ENCODE measurements around the gene ECM1. TPM values are rescaled to one million over a fixed set of nuclear protein-coding genes. Genes with fewer than 3 reads are reported as not detected.

The ECM1 gene
- total RNA-seq, 1 donor, result 30.0 TPM

GRCh38 chr1:150529017-150529416 is 21.1 kb downstream of the ECM1 start:
- Histone ChIP-seq H4K20me1 (ENCODE audit: insufficient read depth, low read length) (no peaks in the 10 kb centered on the region), H3K4me2 (ENCODE audit: insufficient read depth, low read length) (peak overlapping the region; percentile 65), H3K4me3 (ENCODE audit: insufficient read depth, low read length) (no peak overlapping the region), H3K4me1 (ENCODE audit: insufficient read depth, low read length) (peaks cover 32% of the 10 kb centered on the region), H3K36me3 (ENCODE audit: insufficient read depth, low read length) (no peaks in the 10 kb centered on the region), H3K9me3 (ENCODE audit: low read depth, low read length) (no peaks in the 10 kb centered on the region), H3K27me3 (ENCODE audit: insufficient read depth, low read length) (no peaks in the 10 kb centered on the region), H3K27ac (ENCODE audit: low read depth, low read length) (peak overlapping the region; percentile 83), H2AFZ (ENCODE audit: low read length) (peak overlapping the region; percentile 36), H3K79me2 (ENCODE audit: insufficient read depth, low read length) (no peaks in the 10 kb centered on the region)
- no peak for TF ChIP-seq CTCF (IDR thresholded peaks at IDR 0.05; ENCODE audit: extremely low read depth, low read depth, low read length)
- no peak for DNase-seq (ENCODE audit: insufficient read length, low spot score, missing footprints)

GRCh38 chr1:150530491-150531159 is 22.7 kb downstream of the ECM1 start:
- no peaks in the 10 kb centered on the region for H3K79me2 ChIP-seq (ENCODE audit: insufficient read depth, low read length)
- no peaks in the 10 kb centered on the region for H3K27me3 ChIP-seq (ENCODE audit: insufficient read depth, low read length)
- no peak for TF ChIP-seq CTCF (IDR thresholded peaks at IDR 0.05; ENCODE audit: extremely low read depth, low read depth, low read length)
- no peak for DNase-seq (ENCODE audit: insufficient read length, low spot score, missing footprints)
- no peaks in the 10 kb centered on the region for H3K36me3 ChIP-seq (ENCODE audit: insufficient read depth, low read length)
- no peak overlapping the region for H2AFZ ChIP-seq (ENCODE audit: low read length)
- no peaks in the 10 kb centered on the region for H4K20me1 ChIP-seq (ENCODE audit: insufficient read depth, low read length)
- H3K4me1 ChIP-seq (ENCODE audit: insufficient read depth, low read length), result peaks cover 36% of the 10 kb centered on the region
- no peaks in the 10 kb centered on the region for H3K9me3 ChIP-seq (ENCODE audit: low read depth, low read length)
- no peak overlapping the region for H3K4me3 ChIP-seq (ENCODE audit: insufficient read depth, low read length)
- H3K4me2 ChIP-seq (ENCODE audit: insufficient read depth, low read length), result no peak overlapping the region
- H3K27ac ChIP-seq (ENCODE audit: low read depth, low read length), result no peak overlapping the region

- H2AFZ ChIP-seq (ENCODE audit: low read length), result peak overlapping the region; percentile 71
- H3K4me1 ChIP-seq (ENCODE audit: insufficient read depth, low read length), result peaks cover 48% of the 10 kb centered on the region
- no peak for TF ChIP-seq CTCF (IDR thresholded peaks at IDR 0.05; ENCODE audit: extremely low read depth, low read depth, low read length)
- DNase-seq (ENCODE audit: insufficient read length, low spot score, missing footprints), result no peak
- no peaks in the 10 kb centered on the region for H3K36me3 ChIP-seq (ENCODE audit: insufficient read depth, low read length)
- H3K27ac ChIP-seq (ENCODE audit: low read depth, low read length), result peak overlapping the region; percentile 76
- H3K27me3 ChIP-seq (ENCODE audit: insufficient read depth, low read length), result no peaks in the 10 kb centered on the region
- H3K4me3 ChIP-seq (ENCODE audit: insufficient read depth, low read length), result no peak overlapping the region
- no peaks in the 10 kb centered on the region for H3K9me3 ChIP-seq (ENCODE audit: low read depth, low read length)
- H3K4me2 ChIP-seq (ENCODE audit: insufficient read depth, low read length), result peak overlapping the region; percentile 51
- no peaks in the 10 kb centered on the region for H3K79me2 ChIP-seq (ENCODE audit: insufficient read depth, low read length)
- no peaks in the 10 kb centered on the region for H4K20me1 ChIP-seq (ENCODE audit: insufficient read depth, low read length)
Observed at GRCh38 chr1:150532860-150533259, 25.0 kb downstream of the ECM1 start.

GRCh38 chr1:150534002-150534401 is 26.1 kb downstream of the ECM1 start:
- H3K4me3 ChIP-seq (ENCODE audit: insufficient read depth, low read length), result no peak overlapping the region
- no peaks in the 10 kb centered on the region for H3K36me3 ChIP-seq (ENCODE audit: insufficient read depth, low read length)
- no peak overlapping the region for H3K27ac ChIP-seq (ENCODE audit: low read depth, low read length)
- no peak for TF ChIP-seq CTCF (IDR thresholded peaks at IDR 0.05; ENCODE audit: extremely low read depth, low read depth, low read length)
- H4K20me1 ChIP-seq (ENCODE audit: insufficient read depth, low read length), result no peaks in the 10 kb centered on the region
- H3K9me3 ChIP-seq (ENCODE audit: low read depth, low read length), result no peaks in the 10 kb centered on the region
- DNase-seq (ENCODE audit: insufficient read length, low spot score, missing footprints), result peak; percentile 22
- no peaks in the 10 kb centered on the region for H3K79me2 ChIP-seq (ENCODE audit: insufficient read depth, low read length)
- H3K4me2 ChIP-seq (ENCODE audit: insufficient read depth, low read length), result no peak overlapping the region
- H2AFZ ChIP-seq (ENCODE audit: low read length), result no peak overlapping the region
- H3K27me3 ChIP-seq (ENCODE audit: insufficient read depth, low read length), result no peaks in the 10 kb centered on the region
- H3K4me1 ChIP-seq (ENCODE audit: insufficient read depth, low read length), result peaks cover 46% of the 10 kb centered on the region

Data from osteoblast (primary cell).